ENCODE measurements around the gene BATF3. TPM values are rescaled to one million over a fixed set of nuclear protein-coding genes. Genes with fewer than 3 reads are reported as not detected.

Gene BATF3
- total and polyA plus RNA-seq, 2 of the 4 experiments (the other 2 are of a cell fraction) = 1.6 to 3.9 TPM

DNA sequence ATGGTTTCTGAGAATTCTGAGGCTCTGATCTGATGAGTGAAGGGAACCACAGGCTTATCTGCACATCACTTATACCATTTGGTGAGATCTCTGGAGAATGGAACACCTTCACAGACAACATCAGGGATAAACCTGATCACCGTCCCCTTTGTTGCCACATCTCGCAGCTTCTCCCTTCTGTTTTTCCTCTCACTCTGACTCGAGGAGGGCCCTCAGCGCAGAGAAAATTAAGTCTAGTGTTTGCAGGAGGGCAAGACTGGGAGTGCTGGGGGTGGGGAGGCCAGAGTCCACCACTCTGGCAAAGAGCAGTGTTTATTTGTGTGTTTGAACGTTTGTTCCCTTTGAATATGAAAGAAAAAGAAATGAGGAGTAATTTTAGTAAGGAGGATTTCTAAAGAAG, 29.0 kb upstream of the BATF3 start:
- no peak overlapping the region for H2AK9ac ChIP-seq (replicated peaks; ENCODE audit: low read depth, low read length, poor library complexity)
- no peak overlapping the region for H2AK5ac ChIP-seq (ENCODE audit: low read depth, low read length)
- no peak overlapping the region for H4K8ac ChIP-seq (ENCODE audit: low read depth in 2 of 2, low read length in 2 of 2)
- H2BK5ac ChIP-seq (ENCODE audit: low read depth, low read length, poor library complexity, severe bottlenecking) = no peak overlapping the region
- H2BK120ac ChIP-seq (ENCODE audit: low read depth, low read length) = no peak overlapping the region
- no peak overlapping the region for H3K4me3 ChIP-seq (ENCODE audit: insufficient read depth, low read depth, low read length)
- no peak for DNase-seq
- no TSS peak for BruUV-seq (replicated peaks)
- ATAC-seq (ENCODE audit: low read depth) = no peak
- H3K9ac ChIP-seq (ENCODE audit: low read depth, low read length) = no peak overlapping the region
- no peaks in the 10 kb centered on the region for H3K79me1 ChIP-seq (ENCODE audit: low read depth in 1 of 2, low read length in 2 of 2)
- H3K56ac ChIP-seq (ENCODE audit: extremely low read depth, insufficient read depth, low read length) = no peak overlapping the region
- no peaks in the 10 kb centered on the region for H3K4me1 ChIP-seq (ENCODE audit: control insufficient read depth, insufficient read depth, low read length)
- no peaks in the 10 kb centered on the region for H3K27me3 ChIP-seq (ENCODE audit: control insufficient read depth, insufficient read depth, low read length)
- no peak for TF ChIP-seq FOS (IDR thresholded peaks at IDR 0.05; ENCODE audit: low read depth, low read length)
- POLR2A ChIA-PET (ENCODE audit: unreplicated experiment) = no interaction called here
- no CpG with 5 or more reads among the region's 5 CpGs for WGBS, 2 experiments (ENCODE audit: extremely low coverage in 2 of 2, insufficient read length in 1 of 2)
- H3K4me2 ChIP-seq (ENCODE audit: low read depth, low read length) = no peak overlapping the region
- no peak overlapping the region for H3K14ac ChIP-seq (replicated peaks; ENCODE audit: low read depth, low read length)
- no peak overlapping the region for H2BK20ac ChIP-seq (ENCODE audit: low read depth, low read length)
- no peak overlapping the region for H3K4ac ChIP-seq (ENCODE audit: low read depth, low read length)
- H3K9me3 ChIP-seq (ENCODE audit: control insufficient read depth, insufficient read depth, low read length) = no peaks in the 10 kb centered on the region
- no peak overlapping the region for H3K18ac ChIP-seq (ENCODE audit: low read depth, low read length)
- in situ Hi-C loops (cut with MboI; ENCODE audit: low sequenced_read_pairs) = no loop called here
- no peak overlapping the region; the same call in 1 of the 2 replicates for H4K91ac ChIP-seq (ENCODE audit: insufficient read depth, low read depth, low read length)
- H3K27ac ChIP-seq (ENCODE audit: insufficient read depth, low read length) = no peak overlapping the region
- 0 out of 2 replicates have a peak, but pooled peaks cover 3% of the 10 kb centered on the region for H3K9me1 ChIP-seq (ENCODE audit: insufficient read depth, low read length)
- CTCF ChIA-PET = no interaction called here
- no peak overlapping the region for H4K5ac ChIP-seq (ENCODE audit: low read depth, low read length)
- intact Hi-C loops (cut with micrococcal nuclease) = no loop called here
- no peak overlapping the region for H3K23ac ChIP-seq (ENCODE audit: low read depth, low read length)
- no peaks in the 10 kb centered on the region for H4K20me1 ChIP-seq (ENCODE audit: insufficient read depth, low read length)
- H2BK15ac ChIP-seq (ENCODE audit: low read depth, low read length) = no peak overlapping the region
- H3K36me3 ChIP-seq (ENCODE audit: control insufficient read depth, insufficient read depth, low read length) = no peaks in the 10 kb centered on the region
- no peak overlapping the region for H2AFZ ChIP-seq (replicated peaks; ENCODE audit: low read length, poor library complexity)
- dilution Hi-C loops (cut with HindIII; ENCODE audit: low sequenced_read_pairs, unreplicated experiment) = no loop called here

All from IMR-90 (cell line).